Measurements from ENCODE around the gene BARHL1. TPM values are rescaled to one million over a fixed set of nuclear protein-coding genes. Genes with fewer than 3 reads are reported as not detected.
A peak's percentile ranks its signal among the peaks of the same experiment; 100 is the strongest.

Gene BARHL1
- total and polyA plus RNA-seq, 9 of the 15 experiments (the other 6 are each of a cell fraction or from before 2014, with no cell fraction given): not detected

DNA sequence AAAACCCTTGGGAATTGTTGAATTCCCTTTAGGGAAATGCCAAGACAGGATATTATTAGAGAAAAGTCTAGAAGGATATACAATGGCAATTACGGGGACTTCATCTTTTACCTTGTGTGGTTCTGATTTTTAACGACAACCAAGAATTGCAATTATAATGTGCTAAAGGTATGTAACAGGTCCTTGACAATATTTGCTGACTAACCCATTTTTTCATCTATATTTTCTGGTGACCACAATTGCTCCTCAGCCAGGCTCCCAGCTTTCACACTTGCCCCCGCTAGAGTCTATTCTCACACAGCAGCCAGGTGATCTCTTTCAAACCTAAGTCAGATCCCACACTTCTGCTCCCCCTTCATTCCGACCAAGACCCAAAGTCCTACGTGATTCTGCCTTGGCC lies 34.3 kb downstream of the BARHL1 start:
- CTCF ChIA-PET (ENCODE audit: low intra/inter-chr PET ratio): no interaction called here
- Histone ChIP-seq H3K9ac (ENCODE audit: insufficient read depth in 1 of 2, low read depth in 2 of 2, low read length in 2 of 2) (no peak overlapping the region), H3K4me3 (no peak overlapping the region), H4K20me1 (replicated peaks; ENCODE audit: control insufficient read depth, insufficient read depth, low read length) (no peaks in the 10 kb centered on the region), H3K9me1 (ENCODE audit: control insufficient read depth, insufficient read depth, low read length) (no peaks in the 10 kb centered on the region), H3K27ac (ENCODE audit: extremely low read depth, low read depth, low read length) (no peak overlapping the region; the same call in 2 of the 3 replicates), H2AFZ (ENCODE audit: low read depth, low read length) (no peak overlapping the region), H3K4me1 (replicated peaks in 1 of 2; ENCODE audit: control insufficient read depth in 2 of 2, insufficient read depth in 2 of 2, low read length in 2 of 2) (no peaks in the 10 kb centered on the region), H3K79me2 (ENCODE audit: control insufficient read depth, insufficient read depth, low read length) (no peaks in the 10 kb centered on the region), H3K27me3 (ENCODE audit: control insufficient read depth in 2 of 2, insufficient read depth in 2 of 2, low read length in 2 of 2) (no peaks in the 10 kb centered on the region), H3K4me2 (ENCODE audit: insufficient read depth, low read length) (no peak overlapping the region), H3K36me3 (ENCODE audit: control insufficient read depth, insufficient read depth, low read length) (peaks cover 86% of the 10 kb centered on the region), H3K9me3 (replicated peaks; ENCODE audit: control insufficient read depth, insufficient read depth, low read depth, low read length) (no peaks in the 10 kb centered on the region)
- TF ChIP-seq MAFK (IDR thresholded peaks at IDR 0.05; ENCODE audit: low read length) (peak; percentile 61), ZNF316 (IDR thresholded peaks at IDR 0.05) (peak; percentile 86), MAFG (tag; conservative IDR thresholded peaks at IDR 0.05) (peak; percentile 62), C11orf30 (IDR thresholded peaks at IDR 0.05; ENCODE audit: low read depth) (peak; percentile 74), ZFP36 (IDR thresholded peaks at IDR 0.05; ENCODE audit: low read depth, low read length, partially characterized antibody) (no peak), MAFF (IDR thresholded peaks at IDR 0.05; ENCODE audit: low read length) (peak; percentile 78)
- POLR2A ChIA-PET: interaction anchor here (0.6 kb wide), 1 partner anchor 185 kb away, joined by 3 read pairs; no protein-coding TSS in a partner anchor
- FAIRE-seq: no peak
- BruUV-seq (replicated peaks): no TSS peak
- intact Hi-C loops (cut with micrococcal nuclease): no loop called here
- WGBS (ENCODE audit: insufficient coverage, low coverage, missing lambda C conversion rate): 94% methylated on average over 4 of the region's 5 CpGs
- in situ Hi-C loops (cut with MboI): no loop called here
- no peak for ATAC-seq
- DNase-seq (ENCODE audit: extremely low read depth in 1 of 4, low spot score in 3 of 4): no peak

DNA sequence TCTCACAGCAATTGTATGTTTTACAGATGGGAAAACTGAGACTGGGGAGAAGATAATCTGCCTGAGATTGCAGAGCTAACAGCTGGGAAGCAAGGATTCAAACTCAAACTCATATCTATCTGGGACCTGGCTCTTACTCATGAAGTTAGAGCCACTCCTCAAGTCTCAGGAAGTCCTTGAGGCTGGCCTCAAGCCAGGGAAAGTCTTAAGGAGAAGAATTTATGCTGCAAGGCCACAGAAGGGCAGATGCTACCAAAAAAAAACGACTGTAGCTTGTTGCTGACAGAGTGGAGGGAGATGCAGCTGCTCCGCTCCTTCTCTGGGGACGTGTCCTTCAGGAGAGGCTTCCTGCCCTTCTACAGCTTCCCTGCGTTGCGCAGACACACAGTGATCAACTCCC lies 39.8 kb downstream of the BARHL1 start:
- peaks cover 74% of the 10 kb centered on the region for H3K36me3 ChIP-seq (ENCODE audit: control insufficient read depth, insufficient read depth, low read length)
- H3K27ac ChIP-seq (ENCODE audit: extremely low read depth, low read depth, low read length): no peak overlapping the region
- no peak overlapping the region for H3K9ac ChIP-seq (ENCODE audit: insufficient read depth in 1 of 2, low read depth in 2 of 2, low read length in 2 of 2)
- H3K4me2 ChIP-seq (ENCODE audit: insufficient read depth, low read length): no peak overlapping the region
- H3K9me3 ChIP-seq (replicated peaks; ENCODE audit: control insufficient read depth, insufficient read depth, low read depth, low read length): no peaks in the 10 kb centered on the region
- no peaks in the 10 kb centered on the region for H4K20me1 ChIP-seq (replicated peaks; ENCODE audit: control insufficient read depth, insufficient read depth, low read length)
- intact Hi-C loops (cut with micrococcal nuclease) (no loop called here), in situ Hi-C loops (cut with MboI) (no loop called here)
- no peaks in the 10 kb centered on the region for H3K4me1 ChIP-seq (replicated peaks in 1 of 2; ENCODE audit: control insufficient read depth in 2 of 2, insufficient read depth in 2 of 2, low read length in 2 of 2)
- WGBS (ENCODE audit: insufficient coverage, low coverage, missing lambda C conversion rate): 77% methylated on average over 5 of the region's 5 CpGs
- POLR2A ChIA-PET: interaction anchor here (0.7 to 1.0 kb wide), 2 partner anchors 15 to 45 kb away, joined by 3 read pairs; no protein-coding TSS in a partner anchor
- FAIRE-seq (no peak), DNase-seq (ENCODE audit: extremely low read depth in 1 of 4, low spot score in 3 of 4) (peak in 1 of 4 experiments; percentile 11), ATAC-seq (no peak)
- no peak overlapping the region for H3K4me3 ChIP-seq
- H2AFZ ChIP-seq (ENCODE audit: low read depth, low read length): no peak overlapping the region
- BruUV-seq (replicated peaks): no TSS peak
- CTCF ChIA-PET (ENCODE audit: low intra/inter-chr PET ratio): no interaction called here
- no peak for TF ChIP-seq ESRRA (IDR thresholded peaks at IDR 0.05; ENCODE audit: borderline replicate concordance, low read depth)
- no peak for TF ChIP-seq ZNF436 (CRISPR knock-in tag; IDR thresholded peaks at IDR 0.05)
- TF ChIP-seq, protein P1, sequence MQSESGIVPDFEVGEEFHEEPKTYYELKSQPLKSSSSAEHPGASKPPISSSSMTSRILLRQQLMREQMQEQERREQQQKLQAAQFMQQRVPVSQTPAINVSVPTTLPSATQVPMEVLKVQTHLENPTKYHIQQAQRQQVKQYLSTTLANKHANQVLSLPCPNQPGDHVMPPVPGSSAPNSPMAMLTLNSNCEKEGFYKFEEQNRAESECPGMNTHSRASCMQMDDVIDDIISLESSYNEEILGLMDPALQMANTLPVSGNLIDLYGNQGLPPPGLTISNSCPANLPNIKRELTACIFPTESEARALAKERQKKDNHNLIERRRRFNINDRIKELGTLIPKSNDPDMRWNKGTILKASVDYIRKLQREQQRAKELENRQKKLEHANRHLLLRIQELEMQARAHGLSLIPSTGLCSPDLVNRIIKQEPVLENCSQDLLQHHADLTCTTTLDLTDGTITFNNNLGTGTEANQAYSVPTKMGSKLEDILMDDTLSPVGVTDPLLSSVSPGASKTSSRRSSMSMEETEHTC (IDR thresholded peaks at IDR 0.05): no peak
- TF ChIP-seq SIRT6 (IDR thresholded peaks at IDR 0.05; ENCODE audit: low read depth, low read length): no peak
- TF ChIP-seq, protein P2, sequence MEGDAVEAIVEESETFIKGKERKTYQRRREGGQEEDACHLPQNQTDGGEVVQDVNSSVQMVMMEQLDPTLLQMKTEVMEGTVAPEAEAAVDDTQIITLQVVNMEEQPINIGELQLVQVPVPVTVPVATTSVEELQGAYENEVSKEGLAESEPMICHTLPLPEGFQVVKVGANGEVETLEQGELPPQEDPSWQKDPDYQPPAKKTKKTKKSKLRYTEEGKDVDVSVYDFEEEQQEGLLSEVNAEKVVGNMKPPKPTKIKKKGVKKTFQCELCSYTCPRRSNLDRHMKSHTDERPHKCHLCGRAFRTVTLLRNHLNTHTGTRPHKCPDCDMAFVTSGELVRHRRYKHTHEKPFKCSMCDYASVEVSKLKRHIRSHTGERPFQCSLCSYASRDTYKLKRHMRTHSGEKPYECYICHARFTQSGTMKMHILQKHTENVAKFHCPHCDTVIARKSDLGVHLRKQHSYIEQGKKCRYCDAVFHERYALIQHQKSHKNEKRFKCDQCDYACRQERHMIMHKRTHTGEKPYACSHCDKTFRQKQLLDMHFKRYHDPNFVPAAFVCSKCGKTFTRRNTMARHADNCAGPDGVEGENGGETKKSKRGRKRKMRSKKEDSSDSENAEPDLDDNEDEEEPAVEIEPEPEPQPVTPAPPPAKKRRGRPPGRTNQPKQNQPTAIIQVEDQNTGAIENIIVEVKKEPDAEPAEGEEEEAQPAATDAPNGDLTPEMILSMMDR (IDR thresholded peaks at IDR 0.05 in 2 of 3, conservative IDR thresholded peaks at IDR 0.05 in 1 of 3; ENCODE audit: insufficient read depth in 2 of 3, low read depth in 1 of 3, low read length in 3 of 3): no peak
- no peak for TF ChIP-seq KAT7 (CRISPR knock-in tag; IDR thresholded peaks at IDR 0.05; ENCODE audit: borderline replicate concordance)
- TF ChIP-seq NFIC (IDR thresholded peaks at IDR 0.05): peak; percentile 47; the same call in 1 of the 2 replicates
- TF ChIP-seq GATA2 (CRISPR knock-in tag; IDR thresholded peaks at IDR 0.05): no peak
- peak; percentile 34; the same call in 1 of the 2 replicates for TF ChIP-seq CBFA2T3 (IDR thresholded peaks at IDR 0.05)
- H3K27me3 ChIP-seq (ENCODE audit: control insufficient read depth in 2 of 2, insufficient read depth in 2 of 2, low read length in 2 of 2): no peaks in the 10 kb centered on the region
- no peaks in the 10 kb centered on the region for H3K79me2 ChIP-seq (ENCODE audit: control insufficient read depth, insufficient read depth, low read length)
- H3K9me1 ChIP-seq (ENCODE audit: control insufficient read depth, insufficient read depth, low read length): no peaks in the 10 kb centered on the region

All from K562 (cell line).